ENCODE measurements around the gene IQUB. TPM values are rescaled to one million over a fixed set of nuclear protein-coding genes. Genes with fewer than 3 reads are reported as not detected.
"Not testable (repeated sequence)": the region's sequence is repeated elsewhere in the genome, so short reads cannot be mapped to it uniquely, and the experiment has no call there.

Gene IQUB
- total and polyA plus RNA-seq, 8 donors = 0.15 to 0.81 (median 0.52) TPM

DNA sequence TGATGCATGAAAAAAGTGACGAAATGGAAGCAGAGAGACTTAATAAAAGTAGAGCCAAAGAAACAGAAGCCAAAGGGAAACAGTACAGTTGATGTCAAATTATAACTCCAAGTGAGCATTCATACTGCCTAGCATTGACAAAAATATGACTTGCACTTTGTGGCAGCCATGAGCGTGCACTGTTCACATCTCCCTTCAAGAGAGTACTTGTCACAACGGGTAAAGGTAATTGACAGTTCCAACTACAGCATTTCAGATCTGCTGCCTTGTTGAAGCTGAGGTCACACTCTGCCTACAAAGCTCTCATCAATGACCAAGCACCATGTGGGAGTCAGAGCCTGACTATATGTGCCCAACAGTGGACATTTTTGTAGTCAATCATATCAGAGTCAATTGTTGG lies 54.3 kb downstream of the IQUB start:
- Histone ChIP-seq H3K4me3 (no peak overlapping the region), H3K36me3 (no peaks in the 10 kb centered on the region), H3K27me3 (no peaks in the 10 kb centered on the region), H3K27ac (no peak overlapping the region), H3K9me3 (no peaks in the 10 kb centered on the region), H3K4me1 (no peaks in the 10 kb centered on the region)
- no peak for FAIRE-seq
- ATAC-seq = no peak
- intact Hi-C loops (cut with DNase I) = no loop called here
- TF ChIP-seq, protein P1, sequence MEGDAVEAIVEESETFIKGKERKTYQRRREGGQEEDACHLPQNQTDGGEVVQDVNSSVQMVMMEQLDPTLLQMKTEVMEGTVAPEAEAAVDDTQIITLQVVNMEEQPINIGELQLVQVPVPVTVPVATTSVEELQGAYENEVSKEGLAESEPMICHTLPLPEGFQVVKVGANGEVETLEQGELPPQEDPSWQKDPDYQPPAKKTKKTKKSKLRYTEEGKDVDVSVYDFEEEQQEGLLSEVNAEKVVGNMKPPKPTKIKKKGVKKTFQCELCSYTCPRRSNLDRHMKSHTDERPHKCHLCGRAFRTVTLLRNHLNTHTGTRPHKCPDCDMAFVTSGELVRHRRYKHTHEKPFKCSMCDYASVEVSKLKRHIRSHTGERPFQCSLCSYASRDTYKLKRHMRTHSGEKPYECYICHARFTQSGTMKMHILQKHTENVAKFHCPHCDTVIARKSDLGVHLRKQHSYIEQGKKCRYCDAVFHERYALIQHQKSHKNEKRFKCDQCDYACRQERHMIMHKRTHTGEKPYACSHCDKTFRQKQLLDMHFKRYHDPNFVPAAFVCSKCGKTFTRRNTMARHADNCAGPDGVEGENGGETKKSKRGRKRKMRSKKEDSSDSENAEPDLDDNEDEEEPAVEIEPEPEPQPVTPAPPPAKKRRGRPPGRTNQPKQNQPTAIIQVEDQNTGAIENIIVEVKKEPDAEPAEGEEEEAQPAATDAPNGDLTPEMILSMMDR (IDR thresholded peaks at IDR 0.05) = no peak
- DNase-seq = no peak
- 69 to 81% methylated on average over 3 of the region's 3 CpGs for WGBS, 2 donors

DNA sequence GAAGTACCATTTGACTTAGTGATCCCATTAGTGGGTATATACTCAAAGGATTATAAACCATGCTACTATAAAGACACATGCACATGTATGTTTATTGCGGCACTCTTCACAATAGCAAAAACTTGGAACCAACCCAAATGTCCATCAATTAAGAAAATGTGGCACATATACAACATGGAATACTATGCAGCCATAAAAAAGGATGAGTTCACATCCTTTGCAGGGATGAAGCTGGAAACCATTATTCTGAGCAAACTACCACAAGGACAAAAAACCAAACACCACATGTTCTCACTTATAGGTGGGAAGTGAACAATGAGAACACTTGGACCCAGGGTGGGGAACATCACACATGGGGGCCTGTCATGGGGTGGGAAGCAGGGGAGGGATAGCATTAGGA lies 56.3 kb downstream of the IQUB start:
- DNase-seq; H3K4me1 ChIP-seq; FAIRE-seq; H3K27ac ChIP-seq; H3K36me3 ChIP-seq; H3K4me3 ChIP-seq; H3K9me3 ChIP-seq; intact Hi-C loops (cut with DNase I); ATAC-seq; H3K27me3 ChIP-seq: not testable (repeated sequence)
- WGBS, 2 donors = 84 to 94% methylated on average over 1 of the region's 1 CpG

DNA sequence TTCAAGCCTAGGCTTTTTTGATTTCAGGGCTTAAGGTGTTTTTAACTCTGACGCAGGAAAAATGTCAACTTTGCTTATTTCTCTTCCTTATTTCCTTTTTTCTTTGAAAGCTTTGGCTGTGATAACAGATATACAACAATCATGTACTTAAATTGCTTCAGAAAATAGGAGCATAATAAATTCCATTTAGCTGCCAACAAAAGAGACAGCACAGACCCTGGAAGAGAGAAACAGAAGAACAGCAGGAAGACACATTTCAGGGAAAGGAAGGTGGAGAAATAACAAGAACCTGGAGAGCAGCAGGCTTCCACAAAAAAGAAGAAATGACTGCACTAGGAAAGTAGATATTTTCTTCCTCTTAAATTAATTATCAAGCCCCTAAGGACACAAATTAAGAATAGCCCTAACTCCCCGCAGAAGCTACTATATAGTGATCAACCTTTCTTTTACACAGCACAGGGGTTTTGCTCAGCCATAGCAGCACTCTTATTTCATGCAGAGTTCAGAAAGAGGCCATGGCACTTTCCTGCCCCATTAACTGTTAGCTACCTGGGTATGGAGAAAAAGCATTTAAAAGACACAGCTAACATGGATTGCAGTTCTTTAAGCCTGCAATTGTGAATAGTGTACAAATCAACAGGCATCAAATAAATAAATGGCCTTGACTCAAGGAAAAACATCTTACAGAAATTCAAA lies 61.5 kb downstream of the IQUB start:
- Histone ChIP-seq H3K4me1 (no peaks in the 10 kb centered on the region), H3K36me3 (no peaks in the 10 kb centered on the region), H3K27me3 (no peaks in the 10 kb centered on the region), H3K4me3 (no peak overlapping the region), H3K27ac (no peak overlapping the region), H3K9me3 (no peaks in the 10 kb centered on the region)
- FAIRE-seq = no peak
- intact Hi-C loops (cut with DNase I) = no loop called here
- TF ChIP-seq, protein P1 (IDR thresholded peaks at IDR 0.05) = no peak
- WGBS, 2 donors = 58 to 66% methylated on average over 2 of the region's 2 CpGs
- no peak for ATAC-seq
- DNase-seq = no peak

DNA sequence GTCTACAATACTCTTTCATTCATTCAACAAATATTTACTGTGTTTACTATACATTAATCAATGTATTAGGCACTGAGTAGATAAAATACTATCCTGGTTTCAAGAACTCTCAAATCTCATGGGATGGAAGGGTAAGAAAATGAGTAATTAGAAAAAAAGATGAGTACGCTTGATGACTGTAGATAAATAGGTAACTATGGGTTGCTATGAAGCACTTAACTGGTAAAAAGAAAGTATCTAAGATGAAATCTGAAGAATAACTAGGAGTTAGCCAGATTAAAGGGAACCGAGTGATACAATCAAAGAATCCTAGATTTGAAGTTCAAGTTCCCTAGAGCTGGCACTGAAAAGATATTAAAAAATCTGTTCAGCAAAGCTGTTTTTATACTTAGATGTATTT lies 62.1 kb downstream of the IQUB start:
- no peak overlapping the region for H3K4me3 ChIP-seq
- TF ChIP-seq, protein P1 (IDR thresholded peaks at IDR 0.05) = no peak
- no peak for DNase-seq
- H3K27ac ChIP-seq = no peak overlapping the region
- intact Hi-C loops (cut with DNase I) = no loop called here
- no peaks in the 10 kb centered on the region for H3K9me3 ChIP-seq
- no peak for FAIRE-seq
- no peaks in the 10 kb centered on the region for H3K36me3 ChIP-seq
- 83 to 89% methylated on average over 2 of the region's 2 CpGs for WGBS, 2 donors
- ATAC-seq = no peak
- H3K27me3 ChIP-seq = no peaks in the 10 kb centered on the region
- H3K4me1 ChIP-seq = no peaks in the 10 kb centered on the region

DNA sequence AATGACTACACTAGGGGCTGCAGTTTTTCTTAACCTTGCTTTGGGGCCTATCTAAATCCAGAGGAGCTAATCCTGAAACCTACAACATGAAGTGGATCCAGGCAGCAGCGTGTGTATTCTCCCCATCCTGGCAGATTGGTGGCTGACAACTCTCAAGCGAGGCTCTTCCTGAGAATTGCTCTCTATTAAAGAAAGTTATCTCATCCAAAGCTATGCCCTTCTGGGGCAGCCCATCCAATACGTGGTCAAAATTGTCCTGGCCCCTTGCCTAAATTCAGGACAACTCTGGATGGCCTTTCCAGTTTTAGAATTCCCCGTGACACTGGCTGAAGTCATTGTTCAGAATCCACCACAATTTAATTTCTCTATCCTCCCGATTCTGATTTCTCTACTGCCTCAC lies 66.1 kb downstream of the IQUB start:
- no peak overlapping the region for H3K4me3 ChIP-seq
- no peak overlapping the region for H3K27ac ChIP-seq
- intact Hi-C loops (cut with DNase I) = no loop called here
- DNase-seq (no peak), FAIRE-seq (no peak), ATAC-seq (no peak)
- TF ChIP-seq, protein P1 (IDR thresholded peaks at IDR 0.05) = no peak
- no peaks in the 10 kb centered on the region for H3K36me3 ChIP-seq
- no peaks in the 10 kb centered on the region for H3K4me1 ChIP-seq
- 81 to 89% methylated on average over 5 of the region's 5 CpGs for whole genome bisulfite sequencing, 2 donors
- H3K27me3 ChIP-seq = no peaks in the 10 kb centered on the region
- H3K9me3 ChIP-seq = no peaks in the 10 kb centered on the region

All from pancreas (tissue), 10 donors.